Stimulated activated naive CD8-positive, alpha-beta T cell treated with anti-CD3 and anti-CD28 coated beads, Interleukin-15, Interleukin-2, amounts not matched to agents 100 U/mL and 50 U/mL, for 24 hours (primary cell): ENCODE measurements around the gene CARD11.

Source experiments
- ATAC-seq: fragments of 150-1000 bp; cut with Tn5 transposase; one replicate; pipeline ENCODE4 v1.10.0; 2021
- DNase-seq: peaks from one replicate; pipeline ENCODE4 v3.0.0; 2021

CARD11 gene

DNA sequence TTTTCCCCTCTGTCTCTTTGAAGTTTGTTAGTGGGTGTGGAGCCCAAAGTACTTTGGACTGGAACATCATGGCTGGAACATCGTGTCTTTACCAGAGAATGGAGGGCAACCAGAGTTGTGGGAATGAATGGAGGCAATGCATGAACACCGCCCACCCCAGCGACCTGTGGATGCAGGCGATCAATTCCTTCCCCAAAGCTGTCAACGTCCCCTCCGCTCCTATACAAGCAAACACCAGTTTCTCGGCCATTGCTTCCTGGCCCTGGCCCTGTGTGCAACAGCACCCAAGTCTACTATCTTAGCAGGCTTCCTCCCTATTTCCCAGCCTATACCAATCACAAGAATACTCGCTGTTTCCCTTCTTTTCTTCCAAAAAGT lies 62.6 kb downstream of the CARD11 start:
- ATAC-seq (no peak), DNase-seq (no peak)

DNA sequence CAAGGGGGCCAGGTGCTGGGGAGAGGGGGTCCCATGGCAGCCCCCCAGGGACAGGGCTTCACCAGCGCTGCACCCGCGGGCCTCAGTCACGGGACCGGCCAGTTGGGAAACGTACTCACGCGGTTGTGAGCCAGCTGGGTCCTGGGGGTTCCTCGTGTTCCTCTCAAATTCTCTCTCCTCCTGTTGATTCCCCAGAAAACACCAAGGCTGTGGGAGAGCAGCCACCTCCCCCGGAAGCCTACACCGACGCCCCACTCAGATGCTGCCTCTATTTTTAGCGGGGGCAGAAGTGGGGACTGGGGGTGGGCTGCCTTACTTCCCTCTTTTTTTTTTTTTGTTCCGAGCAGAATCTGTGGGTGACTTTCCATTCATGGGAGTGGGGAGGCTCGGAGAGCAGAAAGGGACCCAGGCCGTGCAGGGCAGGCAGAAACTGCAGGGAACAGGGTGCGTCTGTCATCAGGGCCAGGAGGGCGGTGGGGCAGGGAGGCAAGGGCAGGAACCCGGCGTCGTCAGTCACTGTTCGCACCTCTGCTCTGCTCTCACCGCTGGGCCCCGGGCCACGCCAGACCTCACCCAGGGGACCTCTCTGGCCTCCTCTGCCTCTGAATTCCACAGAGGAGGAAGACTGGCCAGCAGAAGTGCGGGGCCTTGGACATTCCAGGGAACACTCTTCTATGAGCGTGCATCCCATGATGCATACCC lies 63.1 kb downstream of the CARD11 start:
- ATAC-seq (peak; percentile 17), DNase-seq (peak; percentile 60)

DNA sequence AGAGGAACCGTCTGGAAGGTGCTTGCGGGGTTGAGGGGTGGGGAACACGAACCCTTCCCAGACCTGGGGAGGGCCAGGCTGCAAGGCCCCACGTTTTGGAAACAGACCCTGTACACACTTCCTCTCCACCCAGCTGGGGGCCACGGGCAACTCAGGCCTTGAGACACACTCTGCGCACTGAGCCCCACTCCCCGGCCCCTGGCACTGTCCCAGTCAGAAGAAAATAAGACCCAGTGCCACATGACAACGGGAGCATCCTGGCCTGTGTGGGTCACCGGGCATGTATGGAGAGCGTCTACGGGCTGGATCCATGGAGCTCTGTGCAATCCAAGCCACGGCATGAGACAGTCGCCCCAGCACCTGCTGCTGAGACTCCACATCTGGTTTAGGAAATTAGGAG lies 63.7 kb downstream of the CARD11 start:
- DNase-seq (no peak), ATAC-seq (no peak)

DNA sequence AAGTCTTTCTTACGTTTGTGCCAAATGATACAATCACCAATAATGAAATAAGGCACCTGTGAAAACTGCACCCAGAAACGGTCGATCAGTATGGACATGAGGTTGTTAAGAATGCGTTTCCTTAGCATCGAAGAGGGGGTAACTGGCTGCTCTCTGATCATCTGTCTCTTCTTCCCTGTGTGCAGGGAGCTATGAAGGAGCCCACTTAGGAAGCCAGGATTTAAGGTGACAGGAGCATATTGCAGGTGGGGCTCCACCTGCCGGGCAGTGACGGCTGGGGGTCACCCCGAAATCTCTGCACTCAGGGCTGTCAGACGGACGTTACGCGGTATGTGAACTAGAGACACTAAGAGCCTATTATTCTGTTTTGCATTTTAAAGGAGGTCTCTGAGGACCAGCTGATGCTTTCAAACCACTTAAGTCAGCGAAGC lies 64.5 kb downstream of the CARD11 start:
- ATAC-seq (no peak), DNase-seq (no peak)

DNA sequence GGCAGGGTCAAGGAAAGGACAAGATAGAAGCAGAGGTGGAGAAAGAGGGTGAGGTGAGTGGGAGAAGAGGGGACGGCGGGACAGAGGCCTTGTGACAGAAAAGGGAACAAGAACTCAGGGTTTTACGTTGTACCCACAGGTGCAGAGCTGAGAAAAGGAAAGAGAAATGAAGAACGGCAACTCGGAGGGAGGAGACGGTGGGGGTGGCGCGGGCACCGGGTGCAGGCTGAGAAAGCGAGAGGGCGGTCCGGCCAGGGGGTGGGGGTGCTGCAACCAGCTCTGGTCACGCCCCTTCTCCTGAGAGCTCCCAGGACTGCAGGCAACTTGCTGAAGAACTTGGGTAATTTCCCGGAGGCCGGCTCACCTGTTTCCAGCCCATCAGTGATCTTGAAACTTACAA lies 65.3 kb downstream of the CARD11 start:
- ATAC-seq = peak; percentile 88
- DNase-seq = peak; percentile 89

DNA sequence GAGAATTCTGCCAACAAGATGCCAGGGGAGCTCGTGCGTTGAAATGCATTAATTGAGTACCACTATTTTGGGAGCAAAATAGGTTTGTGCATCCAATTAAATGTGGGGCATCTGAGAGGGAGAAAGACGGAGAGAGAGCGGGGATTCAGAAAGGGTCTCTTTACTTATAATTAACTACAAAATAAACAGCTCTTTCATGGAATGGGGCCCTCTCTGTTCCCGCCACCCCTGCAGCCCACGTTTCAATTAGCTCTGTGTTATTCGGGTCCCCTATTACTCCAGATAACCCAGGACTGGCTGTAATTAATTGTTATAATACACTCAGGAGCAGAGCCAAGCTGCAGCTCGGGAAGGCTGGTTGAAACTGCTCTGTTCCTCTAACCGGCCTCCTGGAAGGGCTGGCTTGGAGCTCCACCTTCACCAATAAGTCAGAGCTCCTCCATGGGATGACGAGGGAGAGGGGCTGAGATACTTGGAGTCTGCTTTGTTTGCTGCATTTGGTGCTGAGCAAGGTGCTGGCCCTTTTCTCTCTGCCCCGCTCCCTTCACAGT lies 67.8 kb downstream of the CARD11 start:
- ATAC-seq (no peak), DNase-seq (no peak)

DNA sequence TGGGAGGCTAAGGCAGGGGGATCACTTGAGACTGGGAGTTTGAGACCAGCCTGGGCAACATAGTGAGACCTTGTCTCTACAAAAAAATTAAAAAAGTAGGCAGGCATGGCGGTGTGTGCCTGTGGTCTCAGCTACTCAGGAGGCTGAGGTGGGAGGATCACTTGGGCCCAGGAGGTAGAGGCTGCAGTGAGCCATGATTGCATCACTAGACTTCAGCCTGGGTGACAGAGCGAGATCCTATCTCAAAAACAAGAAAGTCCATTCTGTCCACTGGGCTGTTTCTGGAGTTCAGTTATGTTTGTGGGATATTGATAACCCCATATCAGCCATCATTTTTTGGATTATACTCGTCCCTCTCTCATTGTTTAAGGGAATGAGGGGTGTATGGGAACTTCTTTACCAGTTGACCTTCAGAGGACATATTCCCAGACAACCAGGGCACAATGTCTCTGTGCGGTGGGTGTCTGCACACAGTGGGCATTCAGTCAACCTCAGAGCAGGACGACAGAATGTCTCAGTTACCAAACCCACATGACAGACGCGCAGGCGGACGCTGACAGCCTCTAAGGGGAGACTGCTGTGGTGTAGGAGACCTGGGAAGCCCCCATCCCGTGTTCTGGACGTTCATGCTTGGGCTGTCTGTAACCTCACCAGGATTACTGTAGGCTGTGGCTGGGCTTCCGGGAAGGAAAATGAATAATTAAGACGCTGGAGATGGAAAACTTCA lies 69.4 kb downstream of the CARD11 start:
- DNase-seq (peak; percentile 1), ATAC-seq (no peak)

DNA sequence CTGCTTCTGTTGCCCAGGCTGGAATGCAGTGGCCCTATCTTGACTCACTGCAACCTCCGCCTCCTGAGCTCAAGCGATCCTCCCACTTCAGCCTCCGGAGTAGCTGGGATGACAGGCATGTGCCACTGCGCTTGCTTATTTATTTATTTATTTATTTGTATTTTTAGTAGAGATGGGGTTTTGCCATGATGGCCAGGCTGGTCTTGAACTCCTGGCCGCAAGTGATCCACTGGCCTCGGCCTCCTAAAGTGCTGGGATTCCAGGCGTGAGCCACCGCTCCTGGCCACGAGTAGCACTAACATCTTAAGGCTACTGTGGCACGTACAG lies 70.9 kb downstream of the CARD11 start:
- ATAC-seq = no peak
- no peak for DNase-seq

DNA sequence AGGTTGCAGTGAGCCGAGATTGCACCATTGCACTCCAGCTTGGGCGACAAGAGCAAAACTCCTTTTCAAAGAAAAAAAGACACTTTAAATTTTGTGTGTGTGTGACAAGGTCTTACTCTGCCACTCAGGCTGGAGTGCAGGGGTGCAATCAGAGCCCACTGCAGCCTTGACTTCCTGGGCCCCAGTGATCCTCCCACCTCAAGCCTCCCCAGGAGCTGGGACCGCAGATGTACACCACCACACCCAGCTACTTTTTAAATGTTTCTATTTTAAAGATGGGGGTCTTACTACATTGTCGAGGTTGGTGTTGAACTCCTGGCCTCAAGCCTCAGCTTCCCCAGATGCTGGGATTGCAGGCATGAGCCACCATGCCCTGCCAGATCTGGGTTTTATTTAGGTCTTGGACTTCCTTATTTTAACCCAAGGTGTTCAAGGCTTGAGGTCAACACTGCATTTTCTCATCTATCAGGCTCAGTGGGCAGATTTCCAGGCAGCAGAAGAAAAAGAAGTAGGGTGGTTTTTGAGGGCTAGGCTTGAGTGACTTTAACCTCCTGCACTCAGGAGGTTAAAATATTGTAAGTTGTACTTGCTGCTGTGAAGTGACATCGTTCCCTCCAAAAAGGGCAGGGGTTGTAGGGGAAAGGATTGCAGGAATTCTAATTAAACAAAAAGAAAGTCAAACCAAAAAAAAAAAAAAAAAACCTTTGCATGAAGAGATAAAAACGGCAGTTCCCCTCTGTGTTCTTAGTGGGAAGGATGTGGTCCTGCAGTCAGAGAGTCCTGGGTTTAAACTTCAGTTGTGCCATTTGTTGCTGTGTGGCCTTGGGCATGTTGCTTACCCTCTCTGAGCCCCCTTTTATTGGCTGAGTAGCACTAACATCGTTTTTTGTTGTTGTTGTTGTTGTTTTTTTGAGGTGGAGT lies 71.5 kb downstream of the CARD11 start:
- ATAC-seq = peak; percentile 14
- DNase-seq = no peak

DNA sequence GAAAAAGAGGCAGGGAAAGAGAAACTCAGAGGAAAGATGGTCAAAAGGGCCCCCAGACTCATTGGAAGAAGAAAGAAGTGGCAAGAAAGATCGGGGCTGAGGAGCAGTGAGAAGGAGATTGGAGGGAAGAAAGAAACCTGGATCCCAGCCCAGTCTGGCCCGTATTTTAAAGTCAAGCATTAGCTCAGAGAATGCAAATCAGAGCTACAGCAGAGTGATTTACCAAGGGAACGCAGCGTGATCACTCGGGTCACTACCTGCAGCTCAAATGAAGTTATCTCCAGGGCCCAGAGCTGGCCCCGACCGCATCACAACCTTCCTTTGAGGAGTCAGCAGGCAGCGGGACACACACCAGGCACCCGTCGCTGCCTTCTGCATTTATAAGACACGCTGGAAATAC lies 72.8 kb downstream of the CARD11 start:
- DNase-seq = no peak
- ATAC-seq = no peak

DNA sequence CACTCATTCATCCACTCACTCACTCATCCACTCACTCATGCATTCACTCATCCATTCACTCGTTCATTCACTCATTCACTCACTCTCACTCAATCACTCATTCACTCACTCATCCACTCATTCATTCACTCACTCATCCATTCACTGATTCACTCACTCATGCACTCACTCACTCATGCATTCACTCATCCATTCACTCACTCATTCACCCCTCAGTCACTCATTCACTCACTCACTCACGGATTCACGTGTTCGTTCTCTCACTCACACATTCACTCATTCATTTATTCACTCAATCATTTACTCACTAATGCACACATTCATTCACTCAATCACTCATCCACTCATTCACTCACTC lies 73.4 kb downstream of the CARD11 start:
- DNase-seq (no peak), ATAC-seq (no peak)

DNA sequence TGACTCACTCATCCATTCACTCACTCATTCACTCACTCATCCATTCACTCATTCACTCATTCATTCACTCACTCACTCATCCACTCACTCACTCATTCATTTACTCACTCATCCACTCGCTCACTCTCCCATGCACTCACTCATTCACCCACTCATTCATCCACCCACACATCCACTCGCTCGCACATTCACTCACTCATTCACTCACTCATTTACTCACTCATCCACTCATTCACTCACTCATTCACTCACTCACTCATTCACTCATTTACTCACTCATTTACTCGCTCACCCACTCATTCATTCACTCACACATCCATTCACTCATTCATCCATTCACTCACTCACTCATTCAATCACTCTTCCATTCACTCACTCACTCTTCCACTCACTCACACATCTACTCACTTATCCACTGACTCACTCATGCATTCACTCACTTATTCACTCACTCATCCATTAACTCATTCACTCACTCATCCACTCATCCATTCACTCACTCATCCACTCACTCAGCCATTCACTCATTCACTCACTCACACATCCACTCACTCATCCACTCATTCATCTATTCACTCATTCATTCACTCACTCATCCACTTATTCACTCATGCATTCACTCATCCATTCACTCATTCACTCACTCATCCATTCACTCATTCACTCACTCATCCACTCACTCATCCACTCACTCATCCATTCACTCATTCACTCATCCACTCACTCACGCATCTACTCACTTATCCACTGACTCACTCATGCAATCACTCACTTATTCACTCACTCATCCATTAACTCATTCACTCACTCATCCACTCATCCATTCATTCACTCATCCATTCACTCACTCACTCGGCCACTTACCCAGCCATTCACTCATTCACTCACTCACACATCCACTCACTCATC lies 74.0 kb downstream of the CARD11 start:
- ATAC-seq (no peak), DNase-seq (no peak)

DNA sequence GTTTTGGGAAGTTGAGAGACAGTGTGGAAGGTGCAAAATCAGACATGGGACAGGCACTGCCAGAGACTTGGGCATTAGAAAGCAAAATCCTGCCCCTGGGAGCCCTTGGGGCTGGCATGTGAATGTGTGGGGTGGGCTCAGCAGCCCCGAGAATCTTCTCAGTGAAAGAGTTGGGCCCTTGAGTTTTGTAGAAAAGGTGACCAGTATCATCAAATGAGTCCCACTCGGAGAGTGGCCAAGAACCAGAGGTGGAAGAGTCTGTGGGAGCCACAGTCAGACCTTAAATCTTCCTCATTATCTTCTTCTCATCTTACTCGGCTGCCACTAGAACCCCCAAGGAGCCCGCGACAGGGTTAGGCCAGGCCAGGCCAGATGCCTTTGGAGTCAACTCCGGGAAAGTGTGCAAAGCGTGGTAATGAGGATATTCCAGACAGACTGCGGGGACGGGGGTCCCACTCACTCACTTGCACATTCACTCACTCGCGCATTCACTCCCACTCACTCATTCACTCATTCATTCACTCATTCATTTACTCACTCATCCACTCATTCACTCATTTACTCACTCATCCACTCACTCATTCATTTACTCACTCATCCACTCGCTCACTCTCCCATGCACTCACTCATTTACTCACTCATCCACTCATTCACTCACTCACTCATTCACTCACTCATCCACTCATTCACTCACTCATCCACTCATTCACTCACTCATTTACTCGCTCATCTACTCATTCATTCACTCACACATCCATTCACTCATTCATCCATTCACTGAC lies 74.9 kb downstream of the CARD11 start:
- ATAC-seq (no peak), DNase-seq (no peak)

DNA sequence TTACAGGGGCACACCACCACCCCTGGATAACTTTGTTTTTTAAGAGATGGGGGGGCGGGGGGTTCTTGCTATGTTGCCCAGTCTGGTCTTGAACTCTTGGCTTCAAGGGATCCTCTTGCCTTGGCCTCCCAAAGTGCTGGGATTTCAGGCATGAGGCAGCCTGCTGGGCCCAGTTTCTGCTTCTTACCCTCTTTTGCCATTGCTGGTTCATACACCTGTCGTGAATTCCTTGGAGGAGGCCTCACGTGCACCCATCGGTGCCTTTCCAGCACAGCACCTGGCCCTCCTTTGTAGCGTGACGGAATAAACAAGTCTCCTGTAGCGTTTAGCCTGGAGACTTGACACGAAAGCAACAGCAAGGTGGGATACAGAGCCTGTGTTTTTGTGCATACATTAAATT lies 75.5 kb downstream of the CARD11 start:
- ATAC-seq = no peak
- DNase-seq = no peak

DNA sequence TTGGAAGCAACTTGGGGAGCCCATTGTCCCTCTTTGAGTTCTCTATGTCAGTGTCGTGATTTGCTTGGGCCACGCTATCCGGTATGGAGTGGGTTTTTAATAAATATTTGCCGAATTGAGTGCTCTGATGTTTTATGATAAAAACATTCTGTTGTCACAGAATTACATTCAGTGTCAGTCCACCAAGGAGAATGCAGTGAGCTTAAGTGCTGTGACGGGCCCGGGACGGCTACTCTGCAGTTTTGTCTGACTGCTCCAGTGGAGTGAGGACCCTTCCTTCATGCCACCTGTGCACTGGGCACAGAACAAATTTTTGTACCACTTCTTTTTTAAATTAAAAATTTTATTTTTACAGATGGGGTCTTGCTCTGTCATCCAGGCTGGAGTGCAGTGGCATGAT lies 76.0 kb downstream of the CARD11 start:
- DNase-seq (no peak), ATAC-seq (no peak)

DNA sequence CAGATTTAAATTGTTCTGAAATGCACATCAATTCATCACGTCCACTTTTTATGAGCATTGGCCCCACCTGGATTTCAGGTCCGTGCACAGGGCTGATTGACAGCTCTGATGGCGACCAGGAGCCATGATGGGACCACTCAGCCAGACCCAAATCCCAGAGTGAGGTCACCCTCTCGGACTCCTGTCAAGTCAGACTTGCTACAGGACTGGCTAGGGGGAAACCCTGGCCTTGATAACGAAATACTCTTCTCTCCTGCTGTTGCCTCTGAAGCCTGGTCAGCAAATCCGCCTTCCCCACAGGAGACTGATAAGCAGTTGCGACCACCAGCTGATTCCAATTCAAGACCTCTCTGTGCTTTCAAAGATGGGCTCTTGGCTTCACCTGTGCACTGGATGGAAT lies 76.4 kb downstream of the CARD11 start:
- ATAC-seq (no peak), DNase-seq (no peak)

DNA sequence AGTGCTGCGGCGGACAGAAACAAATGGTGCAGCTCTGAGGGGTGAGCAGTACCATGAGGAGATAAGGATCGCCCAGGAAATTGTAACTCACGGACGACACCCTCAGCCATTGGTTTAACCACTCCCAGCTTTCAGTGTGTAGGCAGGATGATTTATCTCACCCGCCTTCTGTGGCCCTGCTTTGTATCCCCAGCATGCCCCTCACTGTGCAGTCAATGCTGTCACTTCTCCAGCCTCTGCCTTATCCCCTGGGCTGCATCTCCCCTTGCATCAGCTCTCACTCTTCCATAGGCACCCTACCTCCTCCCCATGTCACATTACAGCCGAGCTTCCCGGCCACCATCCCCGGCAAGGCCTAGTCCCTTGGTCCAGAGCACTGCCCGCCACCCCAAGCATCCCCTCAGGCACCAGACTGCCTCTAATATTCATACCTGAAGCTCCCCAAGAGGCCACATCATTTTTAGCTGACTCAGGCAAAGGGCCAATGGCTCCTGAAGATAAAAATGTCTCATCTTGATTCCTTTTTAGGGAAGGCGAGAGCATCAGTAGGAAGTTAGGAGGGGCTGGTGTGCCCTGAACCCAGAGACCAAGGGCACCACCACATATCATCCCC lies 77.1 kb downstream of the CARD11 start:
- DNase-seq (no peak), ATAC-seq (no peak)

DNA sequence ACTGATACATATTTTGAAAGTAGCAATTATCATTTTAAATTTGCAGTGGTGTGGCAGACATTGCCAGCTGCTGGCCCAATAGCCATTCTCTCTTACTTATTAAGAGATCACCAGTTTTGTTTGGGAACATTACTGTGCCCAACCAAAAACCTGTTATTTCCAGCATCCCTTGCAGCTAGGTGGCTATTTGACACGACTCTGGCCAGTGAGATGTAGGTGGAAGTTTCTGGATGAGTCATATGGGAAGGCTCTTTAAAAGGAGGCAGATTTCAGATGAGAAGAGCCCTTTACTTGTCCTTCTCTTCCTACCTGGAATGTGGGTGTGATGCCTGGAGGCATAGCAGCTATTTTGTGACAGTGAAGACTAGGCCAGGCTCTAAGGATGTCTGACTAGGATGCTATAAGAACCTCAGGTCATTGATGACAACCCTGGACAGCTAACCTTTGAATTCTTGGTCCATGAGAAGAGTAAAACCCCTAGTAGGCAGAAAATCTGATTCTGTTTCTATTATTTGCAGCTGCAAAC lies 77.9 kb downstream of the CARD11 start:
- DNase-seq (no peak), ATAC-seq (peak; percentile 13)

DNA sequence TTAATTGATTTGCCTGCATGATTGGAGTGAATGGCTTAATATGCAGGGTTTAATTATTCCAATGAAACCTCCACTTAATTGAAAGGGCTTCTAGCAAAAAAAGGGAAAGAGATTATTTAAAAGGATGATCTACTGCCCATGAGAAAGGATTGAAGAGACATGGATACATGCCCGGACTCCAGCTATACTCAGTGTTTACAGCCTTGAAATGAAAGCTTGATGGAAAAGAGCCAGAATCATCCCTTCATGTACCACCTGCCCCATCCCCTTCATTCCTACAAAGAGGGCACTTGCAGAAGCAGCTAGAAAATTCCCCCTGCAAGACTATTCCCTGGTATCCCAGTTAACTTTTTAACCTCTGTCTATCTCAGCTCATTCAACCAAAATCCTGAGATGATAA lies 78.4 kb downstream of the CARD11 start:
- no peak for ATAC-seq
- no peak for DNase-seq

DNA sequence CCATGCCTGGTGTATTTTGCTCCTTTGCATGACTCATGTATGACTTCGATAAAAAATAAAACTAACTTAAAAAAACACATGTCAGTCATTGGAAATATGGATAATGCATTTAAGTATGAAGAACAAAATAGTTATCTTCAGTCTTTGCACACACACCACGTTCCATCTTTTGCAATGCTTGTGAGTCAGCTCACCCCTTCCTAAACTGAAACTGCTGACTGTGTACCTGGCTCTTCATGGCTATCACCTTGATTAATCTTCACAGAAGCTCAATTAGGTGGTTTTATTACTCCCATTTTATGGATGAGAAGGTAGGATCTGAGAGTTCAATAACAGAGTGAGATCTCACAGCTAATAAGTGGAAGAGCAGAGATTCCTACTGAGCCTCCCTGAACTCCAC lies 79.5 kb downstream of the CARD11 start:
- DNase-seq (no peak), ATAC-seq (no peak)
